HG02870 (cell line): ENCODE measurements around the gene FTO.

Source experiments
- ATAC-seq: cut with Tn5 transposase; IDR thresholded peaks from one replicate; pipeline ENCODE4 v1.9.1; 2021; ENCODE audit warnings: mild to moderate bottlenecking, moderate library complexity; ENCODE audit not compliant: unreplicated experiment

Gene FTO

DNA sequence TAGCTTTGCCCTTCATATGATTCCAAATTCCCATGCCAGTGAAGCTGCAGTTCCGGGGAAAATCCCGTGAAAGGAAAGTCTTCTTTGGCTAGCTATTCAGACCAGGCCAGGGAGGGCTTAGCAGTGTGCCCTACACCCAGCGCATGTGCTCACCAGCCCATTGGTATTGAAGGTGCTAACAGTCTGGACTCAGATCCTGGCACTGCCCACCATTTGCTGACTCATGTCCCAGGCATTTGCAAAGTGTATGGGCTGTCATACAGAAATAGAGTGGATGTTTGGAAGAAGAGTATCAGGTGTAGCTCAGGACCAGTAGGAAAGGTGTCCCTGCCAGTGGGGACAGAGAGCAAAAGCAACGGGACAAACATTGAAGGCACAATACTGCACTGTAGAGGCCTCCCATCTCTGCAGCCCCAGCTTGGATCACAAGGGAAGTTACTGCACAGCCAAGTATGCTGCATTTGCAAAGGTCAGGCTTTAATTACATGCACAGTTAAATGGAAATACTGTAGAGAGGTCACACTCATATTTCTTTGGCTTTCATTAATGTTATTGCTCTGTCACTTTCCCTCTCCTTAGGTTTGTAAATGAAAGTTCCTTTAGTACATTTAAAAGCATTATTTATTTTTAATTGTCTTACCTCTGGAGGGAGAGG is 362.6 kb downstream of the FTO start:
- no peak for ATAC-seq

GRCh38 chr16:54067322-54068065 is 363.5 kb downstream of the FTO start:
- ATAC-seq, result no peak

DNA sequence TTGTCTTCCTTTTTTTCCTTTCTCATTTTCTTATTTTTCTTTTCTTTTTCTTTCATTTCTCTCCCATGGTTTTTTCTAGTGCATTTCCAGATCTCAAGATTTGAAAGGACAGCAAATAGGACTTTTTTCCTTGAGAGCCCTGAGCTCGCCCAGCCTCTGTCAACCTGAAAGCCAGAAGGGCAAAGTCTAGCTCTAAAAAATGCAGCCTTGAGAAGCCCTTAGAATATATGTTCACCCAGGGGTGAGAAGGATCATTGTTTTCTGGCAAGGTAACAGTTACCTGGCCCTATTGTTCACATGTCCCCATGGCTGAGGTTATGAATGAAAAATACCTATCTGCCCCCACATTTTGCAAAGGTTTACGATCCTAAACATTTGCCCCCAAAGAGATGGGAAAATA is 364.3 kb downstream of the FTO start:
- no peak for ATAC-seq

DNA sequence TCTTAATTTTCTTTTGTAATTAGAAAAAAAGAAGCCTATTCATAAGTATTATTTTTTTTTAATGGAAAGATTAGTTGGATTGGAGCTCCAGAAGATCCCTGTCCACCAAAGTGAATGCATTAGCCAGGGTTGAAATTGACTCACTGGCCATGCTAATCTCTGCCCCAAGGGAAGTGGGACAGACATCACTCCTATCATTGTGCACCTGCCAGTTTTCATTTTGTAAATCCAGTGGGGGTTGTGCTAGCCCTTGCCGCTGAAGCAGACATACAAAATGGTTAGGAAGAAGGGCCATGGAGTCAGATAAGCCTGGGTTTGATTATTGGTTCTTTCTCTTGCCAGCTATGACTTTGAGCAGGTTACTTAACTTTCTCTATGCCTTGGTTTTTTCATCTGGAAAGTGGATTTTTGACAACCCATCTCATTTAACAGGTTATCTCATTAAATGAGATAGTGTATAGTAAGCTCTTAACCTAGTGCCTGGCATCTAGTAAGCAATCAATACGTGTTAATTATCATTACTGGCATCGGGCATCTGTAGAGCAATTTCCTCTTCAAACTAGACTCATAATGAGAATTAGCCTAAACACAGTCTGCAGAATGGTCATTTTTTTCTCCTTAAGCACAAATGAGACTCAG is 365.8 kb downstream of the FTO start:
- no peak for ATAC-seq

DNA sequence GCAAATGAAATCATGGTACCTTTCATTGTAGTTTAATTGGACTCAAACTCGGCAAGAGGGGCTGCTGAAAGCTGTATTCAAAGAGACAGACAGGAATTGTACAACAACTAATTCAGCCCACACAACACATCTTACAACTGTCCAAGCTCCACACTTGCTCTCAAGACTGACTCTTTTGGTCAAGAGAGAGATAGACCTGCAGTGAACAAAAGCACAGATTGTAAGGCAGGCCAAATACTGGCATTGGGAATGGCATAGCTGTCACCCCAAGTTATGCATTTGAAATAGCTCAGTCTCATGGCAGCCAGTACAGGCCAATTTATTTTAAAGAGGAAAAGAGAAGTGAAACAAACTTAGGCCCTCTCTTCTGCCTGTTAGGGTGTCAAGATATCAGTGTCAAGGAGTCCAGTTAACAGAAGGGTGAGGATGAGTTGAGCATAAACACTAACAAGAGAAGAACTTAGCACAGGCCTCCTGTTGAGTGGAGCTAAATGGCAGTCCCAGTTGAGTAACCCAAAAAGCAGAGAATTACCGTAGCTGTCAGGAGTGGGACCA is 366.9 kb downstream of the FTO start:
- peak; percentile 87 for ATAC-seq

DNA sequence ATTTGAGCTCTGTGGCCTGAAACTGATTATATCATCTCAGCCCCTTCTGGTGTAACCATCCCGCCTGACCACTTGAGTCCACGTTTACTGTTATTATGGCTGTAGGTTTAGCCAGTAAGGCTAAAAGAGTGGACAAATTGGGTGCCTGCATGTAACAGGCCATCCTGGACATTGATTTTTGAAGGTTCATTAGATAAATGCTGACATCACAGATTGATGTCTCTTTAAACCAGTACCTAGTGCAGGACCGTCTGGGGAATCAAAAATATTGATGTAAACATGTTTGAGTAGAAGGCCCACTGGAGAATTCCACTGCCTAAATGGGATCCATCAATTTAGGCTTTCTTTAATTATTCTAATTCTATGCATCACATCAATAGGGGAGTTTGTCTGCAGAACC is 367.6 kb downstream of the FTO start:
- ATAC-seq, result no peak

- no peak for ATAC-seq
Observed at GRCh38 chr16:54072237-54072636, 368.3 kb downstream of the FTO start.

- ATAC-seq, result no peak
Observed at GRCh38 chr16:54073356-54073755, 369.4 kb downstream of the FTO start.

- ATAC-seq, result no peak
Observed at GRCh38 chr16:54075446-54075845, 371.5 kb downstream of the FTO start.

- no peak for ATAC-seq
Observed at GRCh38 chr16:54076006-54076504, 372.1 kb downstream of the FTO start.

- ATAC-seq, result no peak
Observed at GRCh38 chr16:54077050-54077821, 373.3 kb downstream of the FTO start.

GRCh38 chr16:54080524-54081008 is 376.6 kb downstream of the FTO start:
- ATAC-seq, result no peak

DNA sequence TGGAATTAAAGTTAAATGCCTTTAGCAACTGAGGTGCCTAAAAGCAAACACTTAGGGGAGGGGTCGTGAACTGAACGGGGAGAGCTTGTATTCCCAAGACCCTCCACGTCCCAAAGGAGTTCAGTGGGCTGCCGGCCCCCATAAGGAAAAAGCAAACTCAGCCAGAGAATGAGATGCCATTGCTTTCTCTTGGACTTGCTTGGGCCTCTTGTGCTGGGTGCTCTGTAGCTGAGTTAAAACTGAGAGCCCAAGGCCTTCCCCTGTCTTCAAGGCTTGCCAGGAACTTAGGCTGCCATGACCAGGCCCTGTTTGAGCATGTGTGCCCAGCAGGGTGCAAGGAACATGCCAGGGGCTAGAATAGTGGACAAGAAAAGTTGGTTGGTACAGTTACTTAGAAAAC is 382.8 kb downstream of the FTO start:
- ATAC-seq, result no peak

DNA sequence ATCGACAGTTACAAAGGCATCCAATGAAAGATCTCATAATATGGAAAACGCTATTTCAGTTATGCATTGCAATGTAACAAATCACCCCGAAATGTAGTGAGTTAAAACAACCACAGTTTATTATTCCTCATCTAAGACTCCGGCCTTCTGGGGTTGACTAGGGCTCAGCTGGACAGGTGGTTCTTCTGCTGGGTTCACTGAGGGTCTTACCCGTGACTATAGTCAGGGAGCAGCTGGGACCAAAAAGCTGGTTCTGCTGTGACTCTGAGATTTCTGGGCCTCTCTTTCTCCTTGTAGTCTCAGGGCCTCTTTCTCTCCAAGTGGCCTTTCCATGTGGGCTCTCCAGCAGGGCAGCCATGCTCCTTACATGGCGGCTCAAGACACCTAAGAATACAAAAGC is 386.6 kb downstream of the FTO start:
- no peak for ATAC-seq

DNA sequence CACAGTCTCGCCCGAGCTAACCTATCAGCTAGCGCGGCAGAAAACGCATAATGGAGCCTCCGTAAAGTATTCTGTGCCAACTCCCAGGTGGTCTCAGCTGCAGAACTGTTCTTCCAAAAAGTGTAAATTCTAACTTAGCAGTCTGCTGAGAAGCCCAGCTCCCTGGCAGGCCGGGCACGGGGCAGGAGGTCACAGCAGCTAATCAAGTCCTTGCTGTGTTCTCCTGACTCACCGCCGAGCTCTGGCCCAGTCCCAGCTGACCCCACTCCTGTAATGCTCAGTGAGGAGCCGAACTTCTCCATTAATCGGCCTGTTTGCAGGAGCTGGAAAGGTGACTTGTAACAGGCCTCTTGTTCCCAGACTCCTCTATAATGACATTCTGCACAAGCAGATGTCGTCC is 389.3 kb downstream of the FTO start:
- no peak for ATAC-seq

DNA sequence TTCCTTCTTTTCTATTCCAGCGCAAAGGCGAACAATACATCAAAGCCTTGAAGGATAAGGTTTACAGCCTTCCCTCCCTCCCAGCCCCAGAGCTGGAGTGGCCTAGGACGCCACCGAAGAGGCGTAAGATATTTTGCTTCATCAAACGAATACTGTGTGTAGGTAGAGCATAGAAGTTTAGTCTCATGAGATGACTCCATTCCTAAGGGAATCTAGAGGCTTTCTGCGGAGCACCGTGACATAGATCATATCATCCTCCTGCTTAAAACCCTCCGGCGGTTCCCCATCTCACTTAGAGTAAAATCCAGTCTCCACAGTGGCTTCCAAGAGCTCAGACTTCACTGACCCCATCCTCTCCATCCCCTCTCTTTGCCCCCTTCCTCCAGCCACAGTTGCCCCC is 390.7 kb downstream of the FTO start:
- no peak for ATAC-seq

- ATAC-seq, result no peak
Observed at GRCh38 chr16:54096607-54097006, 392.7 kb downstream of the FTO start.

GRCh38 chr16:54097774-54098173 is 393.8 kb downstream of the FTO start:
- no peak for ATAC-seq

DNA sequence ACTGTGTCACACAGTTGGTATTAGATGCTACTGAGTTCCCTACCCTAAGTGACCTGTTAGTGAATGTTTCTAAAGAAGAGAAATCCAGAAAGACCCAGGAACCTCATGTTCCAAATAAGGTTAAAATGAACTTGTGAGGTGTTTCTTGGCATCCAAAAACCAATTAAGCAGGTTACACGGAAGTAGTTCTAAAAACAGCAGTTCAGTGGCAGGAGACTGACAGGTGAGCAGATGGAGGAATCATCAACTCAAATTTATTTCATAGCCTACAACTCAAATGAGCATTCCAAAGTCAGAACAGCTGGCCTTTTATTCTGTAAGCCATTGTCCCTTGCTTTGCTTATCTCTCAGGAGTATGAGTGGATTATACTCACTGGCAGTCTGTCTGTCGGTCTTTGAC is 394.3 kb downstream of the FTO start:
- no peak for ATAC-seq

- no peak for ATAC-seq
Observed at GRCh38 chr16:54099627-54100026, 395.7 kb downstream of the FTO start.
